Mucosa of gallbladder (tissue), 1 donor: ENCODE results near the gene ZNF79. TPM values are rescaled to one million over a fixed set of nuclear protein-coding genes. Genes with fewer than 3 reads are reported as not detected.

Source experiments
- DNase-seq: peaks from one replicate; pipeline ENCODE4 v3.0.0-alpha.2; 2020; ENCODE audit warnings: low spot score
- total RNA-seq: library from RNA; stranded (reverse); gene quantifications from one replicate; pipeline ENCODE4 v1.2.1, GENCODE V29; 2021
- donor health status: DM: no; HTN: no; CAD: no.

ZNF79 gene
- total RNA-seq, 1 donor from 2014 or later: 7.6 TPM

- DNase-seq: no peak
These were observed 25.9 kb upstream of the ZNF79 start for GRCh38 chr9:127398275-127398647.

- no peak for DNase-seq
These were observed 25.3 kb upstream of the ZNF79 start for GRCh38 chr9:127398715-127399400.

- DNase-seq: no peak
These were observed 24.4 kb upstream of the ZNF79 start for GRCh38 chr9:127399736-127400269.

GRCh38 chr9:127402401-127403090, 21.6 kb upstream of the ZNF79 start:
- no peak for DNase-seq

GRCh38 chr9:127403507-127404192, 20.5 kb upstream of the ZNF79 start:
- DNase-seq: no peak

GRCh38 chr9:127404631-127405030, 19.6 kb upstream of the ZNF79 start:
- DNase-seq: no peak

- no peak for DNase-seq
These were observed 18.6 kb upstream of the ZNF79 start for GRCh38 chr9:127405344-127406125.

GRCh38 chr9:127406799-127407491, 17.2 kb upstream of the ZNF79 start:
- DNase-seq: no peak

- no peak for DNase-seq
These were observed 16.7 kb upstream of the ZNF79 start for GRCh38 chr9:127407492-127407843.

- no peak for DNase-seq
These were observed 13.1 kb upstream of the ZNF79 start for GRCh38 chr9:127411122-127411521.

GRCh38 chr9:127415141-127415540, 9.0 kb upstream of the ZNF79 start:
- DNase-seq: no peak

GRCh38 chr9:127415657-127416056, 8.5 kb upstream of the ZNF79 start:
- no peak for DNase-seq

GRCh38 chr9:127417131-127418036, 6.8 kb upstream of the ZNF79 start:
- no peak for DNase-seq

GRCh38 chr9:127418037-127418471, 6.1 kb upstream of the ZNF79 start:
- DNase-seq: no peak

GRCh38 chr9:127419348-127419747, 4.8 kb upstream of the ZNF79 start:
- DNase-seq: no peak

- no peak for DNase-seq
These were observed 3.1 kb upstream of the ZNF79 start for GRCh38 chr9:127421057-127421456.

GRCh38 chr9:127422133-127422782, 1.9 kb upstream of the ZNF79 start:
- no peak for DNase-seq

- DNase-seq: no peak
These were observed 1.4 kb upstream of the ZNF79 start for GRCh38 chr9:127422787-127423186.

- no peak for DNase-seq
These were observed 677 bp upstream of the ZNF79 start for GRCh38 chr9:127423476-127423933.

- no peak for DNase-seq
These were observed 456 bp downstream of the ZNF79 start for GRCh38 chr9:127424676-127424999.
